SK-N-MC (cell line): ENCODE results near the gene AMMECR1.
"Not testable (repeated sequence)": the region's sequence is repeated elsewhere in the genome, so short reads cannot be mapped to it uniquely, and the experiment has no call there.

ENCODE experiments used
- DNase-seq: peaks from one replicate; pipeline ENCODE4 v3.0.0-alpha.2; 2011; ENCODE audit warnings: low read depth, low spot score
- H3K27ac ChIP-seq: fragments of 200-600 bp; sonication (generic); 2 replicates; pipeline ENCODE4 v1.5.1; 2016; ENCODE audit warnings: mixed run types
- H3K36me3 ChIP-seq: fragments of 200-600 bp; sonication (generic); 2 replicates; pipeline ENCODE4 v1.6.1; 2017; ENCODE audit warnings: antibody characterized with exemption, low read length, mixed read lengths; ENCODE audit not compliant: insufficient read depth
- H3K4me3 ChIP-seq: fragments of 200-600 bp; sonication (generic); 2 replicates; pipeline ENCODE4 v1.5.1; 2016
- H3K9ac ChIP-seq: fragments of 200-600 bp; sonication (generic); 2 replicates; pipeline ENCODE4 v1.8.0; 2017; ENCODE audit warnings: mixed run types, mixed read lengths; ENCODE audit not compliant: insufficient read length
- H3K9me3 ChIP-seq: fragments of 200-600 bp; sonication (generic); 2 replicates; pipeline ENCODE4 v1.6.1; 2017; ENCODE audit warnings: low read depth, mild to moderate bottlenecking, antibody characterized with exemption, low read length, moderate library complexity, mixed read lengths
- EZH2 ChIP-seq: fragments of 200-600 bp; sonication (generic); IDR thresholded peaks from one replicate; pipeline ENCODE4 v1.6.1; 2017; ENCODE audit warnings: antibody characterized with exemption
- FOXP2 ChIP-seq: optimal IDR thresholded peaks from 2 replicates; pipeline ENCODE3; 2011; ENCODE audit warnings: mild to moderate bottlenecking, moderate library complexity; ENCODE audit not compliant: insufficient read depth; ENCODE audit errors: extremely low read length, control extremely low read depth
- POLR2AphosphoS5 ChIP-seq: IDR thresholded peaks from 2 replicates; pipeline ENCODE4 v1.6.1; 2012; ENCODE audit warnings: mild to moderate bottlenecking, low read depth, low read length, borderline replicate concordance

The AMMECR1 gene

GRCh38 chrX:110258552-110258951, 59.3 kb downstream of the AMMECR1 start:
- Histone ChIP-seq H3K9me3 (no peaks in the 10 kb centered on the region), H3K4me3 (no peak overlapping the region), H3K9ac (no peak overlapping the region), H3K27ac (no peak overlapping the region), H3K36me3 (no peaks in the 10 kb centered on the region)
- no peak for DNase-seq
- TF ChIP-seq EZH2 (no peak), FOXP2 (no peak), POLR2AphosphoS5 (no peak)

- H3K36me3 ChIP-seq: no peaks in the 10 kb centered on the region
- no peak overlapping the region for H3K9ac ChIP-seq
- H3K9me3 ChIP-seq: no peaks in the 10 kb centered on the region
- H3K4me3 ChIP-seq: no peak overlapping the region
- TF ChIP-seq POLR2AphosphoS5: no peak
- TF ChIP-seq FOXP2: no peak
- no peak for TF ChIP-seq EZH2
- DNase-seq: no peak
- no peak overlapping the region for H3K27ac ChIP-seq
These were observed 60.0 kb downstream of the AMMECR1 start for GRCh38 chrX:110257889-110258288.

DNA sequence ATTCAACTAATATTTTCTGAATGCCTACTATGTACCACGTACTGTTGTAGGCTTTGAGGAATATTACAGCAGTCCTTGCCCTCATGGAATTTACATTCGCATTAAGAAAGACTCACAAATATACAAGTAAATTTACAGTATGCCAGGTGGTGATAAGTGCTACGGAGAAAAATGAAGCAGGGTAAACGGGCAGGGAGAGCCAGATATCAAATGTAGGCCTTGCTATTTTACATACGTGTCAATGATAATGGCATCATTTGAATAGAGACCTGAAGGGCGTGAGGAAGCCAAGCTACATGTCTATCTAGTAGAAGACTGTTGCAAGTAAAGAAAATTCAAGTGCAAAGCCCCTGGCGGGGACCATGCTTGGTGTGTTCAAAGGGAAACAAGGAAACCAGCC, 65.2 kb downstream of the AMMECR1 start:
- DNase-seq: no peak
- no peak overlapping the region for H3K9ac ChIP-seq
- no peaks in the 10 kb centered on the region for H3K36me3 ChIP-seq
- H3K27ac ChIP-seq: no peak overlapping the region
- no peaks in the 10 kb centered on the region for H3K9me3 ChIP-seq
- TF ChIP-seq EZH2: no peak
- H3K4me3 ChIP-seq: no peak overlapping the region

GRCh38 chrX:110251961-110252360, 65.9 kb downstream of the AMMECR1 start:
- TF ChIP-seq FOXP2 (no peak), EZH2 (no peak), POLR2AphosphoS5 (no peak)
- no peak for DNase-seq
- Histone ChIP-seq H3K27ac (no peak overlapping the region), H3K36me3 (no peaks in the 10 kb centered on the region), H3K9me3 (no peaks in the 10 kb centered on the region), H3K9ac (no peak overlapping the region), H3K4me3 (no peak overlapping the region)

DNA sequence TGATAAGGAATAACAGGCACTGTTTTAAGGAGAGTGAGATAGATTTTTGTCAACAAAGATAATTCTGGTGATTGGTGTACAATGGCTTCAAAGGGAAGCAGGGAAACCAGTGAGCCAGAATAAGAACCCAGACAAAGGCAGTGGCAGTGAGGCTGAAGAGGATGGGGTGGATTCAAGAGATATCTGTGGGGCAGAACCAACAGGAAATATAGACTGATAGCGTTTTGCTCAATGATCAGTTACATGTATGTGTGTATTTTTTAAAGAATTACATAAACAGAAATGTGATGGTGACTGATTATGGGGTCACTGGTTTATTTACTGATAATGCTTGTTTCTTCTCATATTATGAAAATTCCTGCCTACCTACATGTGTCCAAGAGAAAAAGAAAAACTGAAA, 66.4 kb downstream of the AMMECR1 start:
- TF ChIP-seq EZH2: no peak
- Histone ChIP-seq H3K27ac (no peak overlapping the region), H3K9ac (no peak overlapping the region), H3K9me3 (no peaks in the 10 kb centered on the region), H3K4me3 (no peak overlapping the region), H3K36me3 (no peaks in the 10 kb centered on the region)
- DNase-seq: no peak

DNA sequence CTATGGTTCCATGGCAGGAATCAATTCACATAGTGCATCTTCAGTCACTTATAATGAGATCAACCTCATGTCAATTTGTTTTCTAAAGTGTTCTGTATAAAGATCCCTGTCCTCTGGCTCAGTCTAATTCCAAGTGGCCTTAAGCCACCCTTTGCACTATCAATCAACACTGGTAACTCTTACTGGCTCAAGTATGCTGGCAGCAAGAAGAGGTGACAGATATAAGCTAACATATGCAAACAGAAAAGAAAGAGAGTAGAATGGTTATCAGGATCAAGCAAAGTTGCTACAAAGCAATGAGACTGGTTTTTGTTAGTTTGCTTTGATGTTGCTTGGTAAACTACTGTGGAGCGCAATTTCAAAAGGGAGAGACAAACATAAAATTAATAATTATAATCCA, 67.0 kb downstream of the AMMECR1 start:
- H3K9ac ChIP-seq: no peak overlapping the region
- TF ChIP-seq FOXP2 (no peak), POLR2AphosphoS5 (no peak), EZH2 (no peak)
- no peak for DNase-seq
- no peaks in the 10 kb centered on the region for H3K36me3 ChIP-seq
- no peaks in the 10 kb centered on the region for H3K9me3 ChIP-seq
- no peak overlapping the region for H3K27ac ChIP-seq
- H3K4me3 ChIP-seq: no peak overlapping the region

GRCh38 chrX:110248578-110248977, 69.3 kb downstream of the AMMECR1 start:
- TF ChIP-seq EZH2: no peak
- TF ChIP-seq FOXP2: no peak
- TF ChIP-seq POLR2AphosphoS5: no peak
- no peaks in the 10 kb centered on the region for H3K36me3 ChIP-seq
- H3K4me3 ChIP-seq: no peak overlapping the region
- H3K9me3 ChIP-seq: no peaks in the 10 kb centered on the region
- no peak overlapping the region for H3K9ac ChIP-seq
- DNase-seq: no peak
- no peak overlapping the region for H3K27ac ChIP-seq

GRCh38 chrX:110245011-110245410, 72.9 kb downstream of the AMMECR1 start:
- Histone ChIP-seq H3K9me3 (no peaks in the 10 kb centered on the region), H3K27ac (no peak overlapping the region), H3K9ac (no peak overlapping the region), H3K4me3 (no peak overlapping the region), H3K36me3 (no peaks in the 10 kb centered on the region)
- TF ChIP-seq EZH2 (no peak), FOXP2 (no peak), POLR2AphosphoS5 (no peak)
- DNase-seq: no peak

GRCh38 chrX:110242371-110242770, 75.5 kb downstream of the AMMECR1 start:
- no peak overlapping the region for H3K27ac ChIP-seq
- DNase-seq: no peak
- no peaks in the 10 kb centered on the region for H3K9me3 ChIP-seq
- TF ChIP-seq FOXP2 (no peak), POLR2AphosphoS5 (no peak), EZH2 (no peak)
- H3K9ac ChIP-seq: no peak overlapping the region
- H3K36me3 ChIP-seq: no peaks in the 10 kb centered on the region
- no peak overlapping the region for H3K4me3 ChIP-seq

DNA sequence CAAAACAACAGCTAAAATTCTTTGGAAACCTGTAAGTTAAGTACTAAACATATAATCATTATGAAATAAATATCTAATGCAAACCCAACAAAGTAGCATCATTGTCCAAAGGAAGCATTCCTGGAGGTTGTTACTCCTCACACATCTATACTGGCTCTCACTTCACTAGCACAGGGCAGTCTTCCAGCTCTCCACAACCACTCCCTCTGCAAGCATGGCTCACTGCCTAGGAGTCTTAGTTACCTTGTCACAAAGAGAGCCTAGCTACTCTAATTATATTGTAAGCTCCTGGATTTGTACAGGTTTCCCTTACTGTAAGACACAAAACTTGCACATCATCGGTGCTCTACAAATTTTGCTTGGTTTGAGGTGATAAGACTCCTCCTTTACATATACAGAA, 76.1 kb downstream of the AMMECR1 start:
- no peaks in the 10 kb centered on the region for H3K9me3 ChIP-seq
- H3K36me3 ChIP-seq: no peaks in the 10 kb centered on the region
- no peak for DNase-seq
- H3K9ac ChIP-seq: no peak overlapping the region
- no peak for TF ChIP-seq EZH2
- no peak for TF ChIP-seq POLR2AphosphoS5
- no peak for TF ChIP-seq FOXP2
- no peak overlapping the region for H3K27ac ChIP-seq
- H3K4me3 ChIP-seq: no peak overlapping the region

DNA sequence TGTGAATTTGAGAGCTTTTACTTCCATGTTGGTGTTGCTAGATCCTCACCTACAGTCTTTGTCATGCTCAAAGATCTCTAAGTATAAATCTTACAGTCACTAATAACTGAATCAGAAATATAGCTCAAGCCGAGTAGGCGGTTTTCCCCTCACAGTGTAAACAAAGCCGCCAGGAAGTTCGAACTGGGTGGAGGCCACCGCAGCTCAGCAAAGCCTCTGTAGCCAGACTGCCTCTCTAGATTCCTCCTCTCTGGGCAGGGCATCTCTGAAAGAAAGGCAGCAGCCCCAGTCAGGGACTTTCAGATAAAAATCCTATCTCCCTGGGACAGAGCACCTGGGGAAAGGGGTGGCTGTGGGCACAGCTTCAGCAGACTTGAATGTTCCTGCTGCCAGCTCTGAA, 79.6 kb downstream of the AMMECR1 start:
- H3K9me3 ChIP-seq, H3K9ac ChIP-seq, DNase-seq, H3K4me3 ChIP-seq, H3K27ac ChIP-seq, H3K36me3 ChIP-seq: not testable (repeated sequence)

GRCh38 chrX:110231485-110231884, 86.4 kb downstream of the AMMECR1 start:
- not testable (repeated sequence) for H3K9me3 ChIP-seq, DNase-seq, H3K36me3 ChIP-seq, H3K4me3 ChIP-seq, H3K9ac ChIP-seq, H3K27ac ChIP-seq

GRCh38 chrX:110229497-110230111, 88.3 kb downstream of the AMMECR1 start:
- not testable (repeated sequence) for H3K27ac ChIP-seq, H3K9me3 ChIP-seq, H3K9ac ChIP-seq, DNase-seq, H3K4me3 ChIP-seq, H3K36me3 ChIP-seq
